Mesenchymal stem cell (in vitro differentiated cells and primary cell): ENCODE results near the gene HBA2.

ENCODE experiments used
- DNase-seq: peaks from one replicate; pipeline ENCODE4 v3.0.0-alpha.2; 2013
- H2AFZ ChIP-seq: one replicate; pipeline ENCODE4 v1.6.1; 2013; ENCODE audit warnings: low read depth, mild to moderate bottlenecking, control low read depth, inconsistent platforms, low read length, moderate library complexity
- H2AK5ac ChIP-seq: 2 replicates; pipeline ENCODE4 v1.6.1; 2013; ENCODE audit warnings: low read length, moderate library complexity, mild to moderate bottlenecking, inconsistent platforms; ENCODE audit not compliant: severe bottlenecking
- H2BK120ac ChIP-seq: one replicate; pipeline ENCODE4 v1.6.1; 2013; ENCODE audit warnings: low read depth, mild to moderate bottlenecking, inconsistent platforms, low read length, moderate library complexity
- H2BK12ac ChIP-seq, 2 experiments: one replicate each; pipeline ENCODE4 v1.6.1; 2013; ENCODE audit warnings: inconsistent platforms in 2 of 2, low read length in 2 of 2, mild to moderate bottlenecking in 2 of 2, moderate library complexity in 2 of 2, control low read depth in 1 of 2
- H2BK15ac ChIP-seq: one replicate; pipeline ENCODE4 v1.6.1; 2013; ENCODE audit warnings: mild to moderate bottlenecking, low read depth, inconsistent platforms; ENCODE audit not compliant: poor library complexity, severe bottlenecking
- H2BK5ac ChIP-seq: 2 replicates; pipeline ENCODE4 v1.6.1; 2013; ENCODE audit warnings: low read depth, mild to moderate bottlenecking, low read length, control low read depth, inconsistent platforms; ENCODE audit not compliant: poor library complexity, severe bottlenecking
- H3K14ac ChIP-seq, 2 experiments: one replicate each; pipeline ENCODE4 v1.6.1; 2013; ENCODE audit warnings: inconsistent platforms in 2 of 2, low read length in 2 of 2, control low read depth in 1 of 2, mild to moderate bottlenecking in 1 of 2, moderate library complexity in 1 of 2
- H3K18ac ChIP-seq, 2 experiments: one replicate each; pipeline ENCODE4 v1.6.1; 2013; ENCODE audit warnings: inconsistent platforms in 2 of 2, low read length in 2 of 2, control low read depth in 1 of 2, low read depth in 1 of 2, mild to moderate bottlenecking in 1 of 2
- H3K23ac ChIP-seq, 2 experiments: one replicate each; pipeline ENCODE4 v1.6.1; 2013; ENCODE audit warnings: inconsistent platforms in 2 of 2, low read length in 2 of 2, mild to moderate bottlenecking in 2 of 2, moderate library complexity in 2 of 2, control low read depth in 1 of 2
- H3K27ac ChIP-seq: 2 replicates; pipeline ENCODE4 v1.5.1; 2013; ENCODE audit warnings: mild to moderate bottlenecking, moderate library complexity, low read length, control low read depth, inconsistent platforms; ENCODE audit not compliant: poor library complexity, severe bottlenecking
- H3K27me3 ChIP-seq, 2 experiments: 2 replicates each; pipeline versions ENCODE4 v1.6.1 to v1.7.0; 2013; ENCODE audit warnings: low read length in 2 of 2, mild to moderate bottlenecking in 2 of 2, moderate library complexity in 2 of 2, control low read depth in 1 of 2, inconsistent platforms in 1 of 2; ENCODE audit not compliant: control insufficient read depth in 1 of 2, insufficient read depth in 1 of 2
- H3K36me3 ChIP-seq, 2 experiments: 2 replicates each; pipeline versions ENCODE4 v1.6.1 to v1.7.0; 2013; ENCODE audit warnings: low read length in 2 of 2, control low read depth in 1 of 2, inconsistent platforms in 1 of 2, low read depth in 1 of 2, mild to moderate bottlenecking in 1 of 2; ENCODE audit not compliant: insufficient read depth in 2 of 2, control insufficient read depth in 1 of 2
- H3K4ac ChIP-seq, 2 experiments: one replicate each; pipeline ENCODE4 v1.6.1; 2013; ENCODE audit warnings: inconsistent platforms in 2 of 2, low read length in 2 of 2, mild to moderate bottlenecking in 2 of 2, moderate library complexity in 2 of 2, control low read depth in 1 of 2, low read depth in 1 of 2
- H3K4me1 ChIP-seq: 2 replicates; pipeline ENCODE4 v1.6.1; 2013; ENCODE audit warnings: low read depth, low read length, control low read depth; ENCODE audit not compliant: control insufficient read depth, insufficient read depth
- H3K4me2 ChIP-seq: 2 replicates; pipeline ENCODE4 v1.6.1; 2013; ENCODE audit warnings: low read length, mild to moderate bottlenecking, inconsistent platforms; ENCODE audit not compliant: poor library complexity, severe bottlenecking
- H3K4me3 ChIP-seq, 2 experiments: 2 replicates each; pipeline versions ENCODE4 v1.5.1 to v1.7.0; 2013; ENCODE audit warnings: low read length in 2 of 2, mild to moderate bottlenecking in 2 of 2, control low read depth in 1 of 2, low read depth in 1 of 2; ENCODE audit not compliant: insufficient read depth in 1 of 2
- H3K79me1 ChIP-seq: replicated peaks from 2 replicates; pipeline ENCODE4 v1.6.1; 2013; ENCODE audit warnings: mild to moderate bottlenecking, control low read depth, low read length, inconsistent platforms; ENCODE audit not compliant: poor library complexity, severe bottlenecking
- H3K9ac ChIP-seq: 2 replicates; pipeline ENCODE4 v1.7.0; 2013; ENCODE audit warnings: mild to moderate bottlenecking, low read length, moderate library complexity
- H3K9me3 ChIP-seq: 2 replicates; pipeline ENCODE4 v1.7.0; 2013; ENCODE audit warnings: mild to moderate bottlenecking, low read length; ENCODE audit not compliant: control insufficient read depth
- H4K8ac ChIP-seq: one replicate; pipeline ENCODE4 v1.6.1; 2013; ENCODE audit warnings: inconsistent platforms, mild to moderate bottlenecking, low read length, moderate library complexity
- H4K91ac ChIP-seq: one replicate; pipeline ENCODE4 v1.6.1; 2013; ENCODE audit warnings: mild to moderate bottlenecking, low read length, inconsistent platforms
- WGBS: methylation state at CpG from one replicate; pipeline ENCODE4 v1.1.7; 2013; ENCODE audit warnings: mixed read lengths; 5-methylcytosine and 5-hydroxymethylcytosine counted together

Gene HBA2

GRCh38 chr16:140175-140857 lies 32.4 kb upstream of the HBA2 start:
- DNase-seq: no peak
- Histone ChIP-seq H2BK15ac (no peak overlapping the region), H3K79me1 (peaks cover 5% of the 10 kb centered on the region), H3K36me3 (peaks cover 0 to 5% of the 10 kb centered on the region in 2 experiments), H3K27me3 (peaks cover 0 to 4% of the 10 kb centered on the region in 2 experiments), H2AFZ (no peak overlapping the region), H4K8ac (no peak overlapping the region), H3K18ac (no peak overlapping the region), H2BK120ac (no peak overlapping the region), H3K23ac (no peak overlapping the region), H3K4me1 (peaks cover 7% of the 10 kb centered on the region), H3K14ac (no peak overlapping the region), H3K4me2 (no peak overlapping the region), H3K9ac (no peak overlapping the region), H2BK5ac (no peak overlapping the region), H3K4me3 (no peak overlapping the region), H3K4ac (no peak overlapping the region), H4K91ac (no peak overlapping the region), H2AK5ac (no peak overlapping the region), H3K9me3 (no peaks in the 10 kb centered on the region), H2BK12ac (no peak overlapping the region), H3K27ac (no peak overlapping the region)
- 82% methylated on average over 7 of the region's 10 CpGs for WGBS

- H3K4me1 ChIP-seq: peaks cover 3% of the 10 kb centered on the region
- no peak overlapping the region for H3K14ac ChIP-seq
- no peak overlapping the region for H4K8ac ChIP-seq
- H4K91ac ChIP-seq: no peak overlapping the region
- no peak overlapping the region for H3K27ac ChIP-seq
- no peak overlapping the region for H2AFZ ChIP-seq
- no peak overlapping the region for H3K4me3 ChIP-seq
- H2BK15ac ChIP-seq: no peak overlapping the region
- H2BK120ac ChIP-seq: no peak overlapping the region
- no peaks in the 10 kb centered on the region for H3K9me3 ChIP-seq
- no peak overlapping the region for H3K4ac ChIP-seq
- WGBS: 90% methylated on average over 12 of the region's 12 CpGs
- H2BK5ac ChIP-seq: no peak overlapping the region
- no peak overlapping the region for H3K23ac ChIP-seq
- no peak overlapping the region for H3K18ac ChIP-seq
- H3K36me3 ChIP-seq: no peaks in the 10 kb centered on the region
- H2AK5ac ChIP-seq: no peak overlapping the region
- H3K4me2 ChIP-seq: no peak overlapping the region
- no peak for DNase-seq
- no peak overlapping the region for H3K9ac ChIP-seq
- peaks cover 2% of the 10 kb centered on the region for H3K79me1 ChIP-seq
- peaks cover 0 to 8% of the 10 kb centered on the region in 2 experiments for H3K27me3 ChIP-seq
- no peak overlapping the region for H2BK12ac ChIP-seq
Measured at GRCh38 chr16:142405-142967, 30.2 kb upstream of the HBA2 start.

GRCh38 chr16:143047-143446 lies 29.6 kb upstream of the HBA2 start:
- Histone ChIP-seq H2BK15ac (no peak overlapping the region), H3K27me3 (peaks cover 0 to 11% of the 10 kb centered on the region in 2 experiments), H3K18ac (no peak overlapping the region), H3K9ac (no peak overlapping the region), H3K4me3 (no peak overlapping the region), H3K9me3 (no peaks in the 10 kb centered on the region), H3K4ac (no peak overlapping the region), H3K27ac (no peak overlapping the region), H3K23ac (no peak overlapping the region), H3K79me1 (no peaks in the 10 kb centered on the region), H2BK120ac (no peak overlapping the region), H2BK12ac (no peak overlapping the region), H2BK5ac (no peak overlapping the region), H2AK5ac (no peak overlapping the region), H3K4me1 (peaks cover 3% of the 10 kb centered on the region), H3K4me2 (no peak overlapping the region), H4K91ac (no peak overlapping the region), H4K8ac (no peak overlapping the region), H3K36me3 (no peaks in the 10 kb centered on the region), H2AFZ (no peak overlapping the region), H3K14ac (no peak overlapping the region)
- DNase-seq: no peak
- WGBS: 87% methylated on average over 6 of the region's 6 CpGs

GRCh38 chr16:143456-143855 lies 29.2 kb upstream of the HBA2 start:
- Histone ChIP-seq H3K23ac (no peak overlapping the region), H4K91ac (no peak overlapping the region), H2BK15ac (no peak overlapping the region), H2AFZ (no peak overlapping the region), H3K36me3 (no peaks in the 10 kb centered on the region), H3K27ac (no peak overlapping the region), H4K8ac (no peak overlapping the region), H3K4me3 (no peak overlapping the region), H3K4ac (no peak overlapping the region), H2BK120ac (no peak overlapping the region), H3K4me1 (peaks cover 3% of the 10 kb centered on the region), H3K4me2 (no peak overlapping the region), H3K27me3 (peaks cover 0 to 13% of the 10 kb centered on the region in 2 experiments), H3K79me1 (no peaks in the 10 kb centered on the region), H3K9me3 (no peaks in the 10 kb centered on the region), H3K9ac (no peak overlapping the region), H3K18ac (no peak overlapping the region), H3K14ac (no peak overlapping the region), H2BK12ac (no peak overlapping the region), H2BK5ac (no peak overlapping the region), H2AK5ac (no peak overlapping the region)
- no peak for DNase-seq
- WGBS: 60% methylated on average over 6 of the region's 6 CpGs
